Stimulated activated CD8-positive, alpha-beta memory T cell treated with anti-CD3 and anti-CD28 coated beads, Interleukin-7, amount 100 ng/mL, for 48 hours (primary cell): ENCODE data around the gene NUSAP1.
"Not testable (repeated sequence)": the region's sequence is repeated elsewhere in the genome, so short reads cannot be mapped to it uniquely, and the experiment has no call there.

Source experiments
- DNase-seq, 2 donors: peaks; one replicate each; pipeline ENCODE4 v3.0.0-alpha.2; 2020; ENCODE audit warnings: low read depth in 1 of 2; ENCODE audit errors: extremely low read depth in 1 of 2

NUSAP1 gene, protein sequence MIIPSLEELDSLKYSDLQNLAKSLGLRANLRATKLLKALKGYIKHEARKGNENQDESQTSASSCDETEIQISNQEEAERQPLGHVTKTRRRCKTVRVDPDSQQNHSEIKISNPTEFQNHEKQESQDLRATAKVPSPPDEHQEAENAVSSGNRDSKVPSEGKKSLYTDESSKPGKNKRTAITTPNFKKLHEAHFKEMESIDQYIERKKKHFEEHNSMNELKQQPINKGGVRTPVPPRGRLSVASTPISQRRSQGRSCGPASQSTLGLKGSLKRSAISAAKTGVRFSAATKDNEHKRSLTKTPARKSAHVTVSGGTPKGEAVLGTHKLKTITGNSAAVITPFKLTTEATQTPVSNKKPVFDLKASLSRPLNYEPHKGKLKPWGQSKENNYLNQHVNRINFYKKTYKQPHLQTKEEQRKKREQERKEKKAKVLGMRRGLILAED

GRCh38 chr15:41332194-41333025 lies at the start of gene NUSAP1, which contains the start of gene OIP5:
Gene NUSAP1, plus strand, starts transcription at chr15:41332881. Its CDS starts 77 bp downstream, at chr15:41332958.
Gene OIP5, minus strand, starts transcription at chr15:41332591. Its CDS starts 30 bp downstream, at chr15:41332561.
- DNase-seq = peak; percentile 88 to 99

DNA sequence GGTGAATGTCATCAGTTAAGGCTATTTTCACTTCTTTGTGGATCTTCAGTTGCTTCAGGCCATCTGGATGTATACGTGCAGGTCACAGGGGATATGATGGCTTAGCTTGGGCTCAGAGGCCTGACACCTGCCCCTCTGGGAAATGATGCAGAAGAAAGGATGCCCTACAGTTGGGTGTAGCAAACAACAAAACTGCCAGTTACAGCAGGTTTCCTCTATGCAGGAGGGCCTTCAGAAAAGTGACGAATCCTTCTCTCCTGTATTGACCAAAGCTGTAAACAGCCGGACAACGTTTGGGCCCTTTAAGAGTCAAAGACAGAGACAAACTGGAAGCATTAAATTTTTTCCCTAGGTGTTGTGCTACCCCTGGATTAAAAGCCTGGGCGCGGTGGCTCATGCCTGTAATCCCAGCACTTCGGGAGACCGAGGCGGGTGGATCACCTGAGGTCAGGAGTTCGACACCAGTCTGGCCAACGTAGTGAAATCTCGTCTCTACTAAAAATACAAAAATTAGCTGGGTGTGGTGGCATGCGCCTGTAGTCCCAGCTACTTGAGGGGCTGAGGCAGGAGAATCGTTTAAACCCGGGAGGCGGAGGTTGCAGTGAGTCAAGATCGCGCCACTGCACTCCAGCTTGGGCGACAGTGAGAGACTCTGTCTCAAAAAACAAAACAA lies 49.6 kb upstream of the NUSAP1 start:
- not testable (repeated sequence) for DNase-seq

GRCh38 chr15:41283653-41284426 lies 48.8 kb upstream of the NUSAP1 start:
- peak; percentile 92 to 97 for DNase-seq

- no peak for DNase-seq
These were observed 48.1 kb upstream of the NUSAP1 start for GRCh38 chr15:41284427-41285177.

DNA sequence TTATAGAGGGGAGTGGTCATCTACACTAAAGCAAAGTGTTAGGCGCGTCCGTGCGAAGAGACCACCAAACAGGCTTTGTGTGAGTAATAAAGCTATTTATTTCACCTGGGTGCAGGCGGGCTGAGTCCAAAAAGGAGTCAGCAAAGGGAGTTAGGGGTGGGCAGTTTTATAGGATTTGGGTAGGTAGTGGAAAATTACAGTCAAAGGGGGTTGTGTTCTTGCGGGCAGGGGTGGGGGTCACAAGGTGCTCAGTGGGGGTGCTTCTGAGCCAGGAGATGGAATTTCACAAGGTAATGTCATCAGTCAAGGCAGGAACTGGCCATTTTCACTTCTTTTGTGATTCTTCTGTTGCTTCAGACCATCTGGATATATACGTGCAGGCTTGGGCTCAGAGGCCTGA lies 47.4 kb upstream of the NUSAP1 start:
- DNase-seq = no peak

- no peak for DNase-seq
These were observed 45.9 kb upstream of the NUSAP1 start for GRCh38 chr15:41286665-41287333.

- DNase-seq = no peak
These were observed 44.2 kb upstream of the NUSAP1 start for GRCh38 chr15:41288464-41288863.

GRCh38 chr15:41289953-41290352 lies 42.7 kb upstream of the NUSAP1 start:
- DNase-seq = no peak

DNA sequence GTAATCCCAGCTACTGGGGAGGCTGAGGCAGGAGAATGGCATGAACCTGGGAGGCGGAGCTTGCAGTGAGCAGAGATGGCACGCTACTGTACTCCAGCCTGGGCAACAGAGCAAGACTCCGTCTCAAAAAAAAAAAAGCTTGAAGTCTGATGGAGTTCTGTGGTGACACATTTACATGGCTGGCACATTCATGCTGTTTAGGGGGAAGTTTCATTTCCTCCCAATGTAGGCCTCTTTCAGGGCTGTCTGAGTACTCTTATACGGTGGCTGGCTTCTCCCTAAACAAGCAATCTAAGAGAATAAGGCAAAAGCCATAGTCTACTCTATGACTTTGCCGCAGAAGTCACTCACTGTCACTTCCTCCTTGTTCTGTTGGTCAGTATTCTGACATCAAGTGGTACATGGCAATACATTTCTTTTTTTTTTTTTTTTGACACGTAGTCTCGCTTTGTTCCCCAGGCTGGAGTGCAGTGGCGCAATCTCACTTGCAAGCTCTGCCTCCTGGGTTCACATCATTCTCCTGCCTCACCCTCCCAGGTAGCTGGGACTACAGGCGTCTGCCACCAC lies 41.5 kb upstream of the NUSAP1 start:
- DNase-seq = no peak

- no peak for DNase-seq
These were observed 40.2 kb upstream of the NUSAP1 start for GRCh38 chr15:41292521-41292920.

DNA sequence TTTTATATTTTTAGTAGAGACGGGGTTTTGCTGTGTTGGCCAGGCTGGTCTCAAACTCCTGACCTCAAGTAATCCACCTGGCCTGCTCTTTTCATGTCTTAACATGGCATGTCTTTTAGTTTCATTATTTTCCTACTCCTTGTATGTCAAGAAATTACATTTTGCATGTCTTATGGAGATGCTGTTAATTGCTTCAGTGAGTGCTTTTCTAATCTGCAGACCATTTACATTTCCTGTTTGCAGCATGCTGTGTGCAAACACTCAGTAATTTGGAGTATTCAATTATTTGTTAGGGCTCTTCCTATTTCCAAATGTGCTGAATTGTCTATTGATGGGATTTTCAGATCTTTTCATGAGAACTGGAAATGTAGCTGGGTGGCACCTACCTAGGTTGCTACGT lies 31.5 kb upstream of the NUSAP1 start:
- DNase-seq = not testable (repeated sequence)

GRCh38 chr15:41301587-41301986 lies 31.1 kb upstream of the NUSAP1 start:
- no peak for DNase-seq

DNA sequence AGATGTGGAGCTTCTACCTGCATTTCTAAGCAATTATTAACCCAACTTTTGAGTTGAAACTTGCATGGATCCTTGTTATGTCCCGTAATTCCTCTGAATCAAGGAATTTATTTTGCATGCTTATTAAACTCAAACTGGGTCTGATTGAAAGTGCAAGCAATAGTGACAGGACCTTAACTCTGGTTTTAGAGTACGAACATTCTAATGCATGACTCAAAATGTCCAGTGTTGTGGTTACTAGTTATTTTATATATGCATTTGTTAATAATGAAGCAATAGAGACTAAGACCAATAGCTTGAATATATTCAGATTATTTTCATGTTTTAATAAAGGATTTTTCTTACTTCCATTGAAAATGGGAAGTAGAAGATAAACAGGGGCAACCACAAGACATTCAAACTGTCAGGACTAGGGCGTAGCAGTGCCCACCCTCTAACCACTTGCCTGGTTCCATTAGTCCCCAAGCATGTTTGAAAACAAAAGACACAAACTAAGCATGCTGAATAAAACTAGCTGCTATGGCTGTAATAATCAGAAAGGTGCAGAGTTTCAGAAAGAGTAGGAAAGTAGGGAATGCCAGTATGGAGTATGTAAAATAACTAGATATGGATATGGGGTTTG lies 28.4 kb upstream of the NUSAP1 start:
- DNase-seq = no peak

DNA sequence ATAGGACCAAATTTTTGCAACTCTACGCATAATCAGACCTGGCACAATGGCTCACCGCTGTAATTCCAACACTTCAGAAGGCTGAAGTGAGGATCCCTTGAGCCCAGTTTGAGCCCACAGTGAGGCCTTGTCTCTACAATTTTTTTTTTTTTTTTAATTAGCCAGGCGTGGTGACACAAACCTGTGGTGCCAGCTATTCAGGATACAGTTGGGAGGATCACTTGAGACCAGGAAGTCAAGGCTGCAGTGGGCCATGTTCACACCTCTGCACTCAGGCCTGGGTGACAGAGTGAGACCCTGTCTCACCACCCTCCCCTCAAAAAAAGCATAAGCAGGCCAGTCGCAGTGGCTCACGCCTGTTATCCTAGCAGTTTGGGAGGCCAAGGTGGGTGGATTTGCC lies 25.0 kb upstream of the NUSAP1 start:
- DNase-seq = no peak

DNA sequence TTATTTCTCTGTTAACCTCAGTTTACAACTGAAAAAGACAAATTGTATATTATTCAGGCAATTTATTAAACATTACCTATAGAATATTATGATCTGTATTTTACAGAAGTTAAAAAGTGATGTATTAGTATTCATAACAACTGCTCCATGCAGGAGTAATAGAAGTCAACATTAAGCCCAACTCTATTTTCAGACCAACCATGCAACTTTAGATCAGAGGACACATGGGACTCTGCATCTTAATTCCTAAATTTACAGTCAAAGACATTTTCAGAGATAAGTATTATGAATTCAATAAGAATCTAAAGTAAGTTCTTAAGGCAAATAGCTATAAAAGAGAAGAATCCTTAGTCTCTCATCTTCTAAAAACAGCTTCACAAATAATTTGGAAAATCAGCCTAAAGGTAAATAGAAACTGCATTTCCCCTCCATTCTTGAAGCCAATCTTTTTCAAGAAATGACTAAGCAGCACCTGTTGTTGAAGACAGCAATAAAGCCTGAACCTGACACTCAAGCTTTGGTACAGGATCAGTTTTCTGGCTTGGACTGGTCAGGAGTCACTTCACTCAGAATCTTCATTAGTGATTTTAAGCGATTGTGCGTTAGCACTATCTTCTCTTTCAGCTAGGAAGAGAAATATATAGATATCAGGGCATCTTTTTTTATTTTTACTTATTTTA lies 23.3 kb upstream of the NUSAP1 start:
- DNase-seq = no peak

- not testable (repeated sequence) for DNase-seq
These were observed 11.8 kb upstream of the NUSAP1 start for GRCh38 chr15:41320805-41321330.

- no peak for DNase-seq
These were observed 9.1 kb upstream of the NUSAP1 start for GRCh38 chr15:41323611-41324010.

GRCh38 chr15:41331281-41331680 lies 1.4 kb upstream of the NUSAP1 start:
- no peak for DNase-seq
